Nephron progenitor cell (in vitro differentiated cells): ENCODE measurements around the gene MAGI1.

ENCODE experiments used
- DNase-seq: peaks from one replicate; pipeline ENCODE4 v3.0.0; 2021
- H3K27ac Mint-ChIP-seq: 2 replicates; pipeline ENCODE4 v1.8.0; 2021; ENCODE audit warnings: mild to moderate bottlenecking, moderate library complexity, mixed read lengths
- H3K27me3 Mint-ChIP-seq: 2 replicates; pipeline ENCODE4 v1.8.0; 2021; ENCODE audit warnings: mild to moderate bottlenecking, low read depth, mixed read lengths; ENCODE audit not compliant: poor library complexity
- H3K36me3 Mint-ChIP-seq: 2 replicates; pipeline ENCODE4 v1.8.0; 2021; ENCODE audit warnings: low read depth, mixed read lengths
- H3K4me1 Mint-ChIP-seq: 2 replicates; pipeline ENCODE4 v1.8.0; 2021; ENCODE audit warnings: mixed read lengths
- H3K4me3 Mint-ChIP-seq: 2 replicates; pipeline ENCODE4 v1.8.0; 2021; ENCODE audit warnings: mild to moderate bottlenecking, moderate library complexity, mixed read lengths
- H3K9me3 Mint-ChIP-seq: 2 replicates; pipeline ENCODE4 v1.8.0; 2021; ENCODE audit warnings: mild to moderate bottlenecking, moderate library complexity, mixed read lengths
- TF ChIP-seq, protein P1 (sequence below): fragments of 200-600 bp; sonication (generic); IDR thresholded peaks from 2 replicates; pipeline ENCODE4 v1.5.0; 2021; ENCODE audit warnings: antibody characterized with exemption

Gene MAGI1

GRCh38 chr3:65591313-65591712, 447.4 kb downstream of the MAGI1 start:
- no peaks in the 10 kb centered on the region for H3K36me3 Mint-ChIP-seq

DNA sequence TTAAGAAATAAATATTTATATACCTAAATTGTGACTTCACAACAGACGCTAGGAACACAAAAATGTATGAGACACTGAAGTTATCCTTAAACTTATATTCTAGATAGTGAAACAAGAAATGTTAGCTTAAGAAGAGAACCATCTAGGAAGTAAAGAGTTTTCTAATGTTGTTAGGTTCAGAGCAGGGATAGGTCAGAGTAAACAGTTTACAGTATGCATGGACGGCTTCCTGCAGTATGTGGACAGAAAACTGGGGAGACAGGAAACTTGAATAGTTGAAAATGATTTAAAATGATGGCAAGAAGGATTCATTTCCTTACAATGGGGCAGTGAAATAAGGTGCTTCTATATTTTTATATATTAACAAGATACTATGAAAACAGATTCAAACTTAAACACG, 449.8 kb downstream of the MAGI1 start:
- DNase-seq, result no peak
- no peaks in the 10 kb centered on the region for H3K27me3 Mint-ChIP-seq
- no peaks in the 10 kb centered on the region for H3K9me3 Mint-ChIP-seq
- H3K27ac Mint-ChIP-seq, result no peak overlapping the region
- no peak overlapping the region for H3K4me3 Mint-ChIP-seq
- TF ChIP-seq, protein P1, sequence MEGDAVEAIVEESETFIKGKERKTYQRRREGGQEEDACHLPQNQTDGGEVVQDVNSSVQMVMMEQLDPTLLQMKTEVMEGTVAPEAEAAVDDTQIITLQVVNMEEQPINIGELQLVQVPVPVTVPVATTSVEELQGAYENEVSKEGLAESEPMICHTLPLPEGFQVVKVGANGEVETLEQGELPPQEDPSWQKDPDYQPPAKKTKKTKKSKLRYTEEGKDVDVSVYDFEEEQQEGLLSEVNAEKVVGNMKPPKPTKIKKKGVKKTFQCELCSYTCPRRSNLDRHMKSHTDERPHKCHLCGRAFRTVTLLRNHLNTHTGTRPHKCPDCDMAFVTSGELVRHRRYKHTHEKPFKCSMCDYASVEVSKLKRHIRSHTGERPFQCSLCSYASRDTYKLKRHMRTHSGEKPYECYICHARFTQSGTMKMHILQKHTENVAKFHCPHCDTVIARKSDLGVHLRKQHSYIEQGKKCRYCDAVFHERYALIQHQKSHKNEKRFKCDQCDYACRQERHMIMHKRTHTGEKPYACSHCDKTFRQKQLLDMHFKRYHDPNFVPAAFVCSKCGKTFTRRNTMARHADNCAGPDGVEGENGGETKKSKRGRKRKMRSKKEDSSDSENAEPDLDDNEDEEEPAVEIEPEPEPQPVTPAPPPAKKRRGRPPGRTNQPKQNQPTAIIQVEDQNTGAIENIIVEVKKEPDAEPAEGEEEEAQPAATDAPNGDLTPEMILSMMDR, result no peak
- no peaks in the 10 kb centered on the region for H3K36me3 Mint-ChIP-seq
- peaks cover 74% of the 10 kb centered on the region for H3K4me1 Mint-ChIP-seq

More at GRCh38 chr3:65591313-65591712, 447.4 kb downstream of the MAGI1 start:
- Mint-ChIP-seq H3K4me3 (no peak overlapping the region), H3K9me3 (no peaks in the 10 kb centered on the region), H3K4me1 (peaks cover 80% of the 10 kb centered on the region), H3K27me3 (no peaks in the 10 kb centered on the region), H3K27ac (no peak overlapping the region)
- DNase-seq, result no peak
- TF ChIP-seq, protein P1, result no peak

GRCh38 chr3:65587650-65588439, 450.9 kb downstream of the MAGI1 start:
- TF ChIP-seq, protein P1, result no peak
- no peak overlapping the region for H3K4me3 Mint-ChIP-seq
- H3K27me3 Mint-ChIP-seq, result no peaks in the 10 kb centered on the region
- no peaks in the 10 kb centered on the region for H3K36me3 Mint-ChIP-seq
- no peak for DNase-seq
- peaks cover 75% of the 10 kb centered on the region for H3K4me1 Mint-ChIP-seq
- H3K9me3 Mint-ChIP-seq, result no peaks in the 10 kb centered on the region
- H3K27ac Mint-ChIP-seq, result no peak overlapping the region

DNA sequence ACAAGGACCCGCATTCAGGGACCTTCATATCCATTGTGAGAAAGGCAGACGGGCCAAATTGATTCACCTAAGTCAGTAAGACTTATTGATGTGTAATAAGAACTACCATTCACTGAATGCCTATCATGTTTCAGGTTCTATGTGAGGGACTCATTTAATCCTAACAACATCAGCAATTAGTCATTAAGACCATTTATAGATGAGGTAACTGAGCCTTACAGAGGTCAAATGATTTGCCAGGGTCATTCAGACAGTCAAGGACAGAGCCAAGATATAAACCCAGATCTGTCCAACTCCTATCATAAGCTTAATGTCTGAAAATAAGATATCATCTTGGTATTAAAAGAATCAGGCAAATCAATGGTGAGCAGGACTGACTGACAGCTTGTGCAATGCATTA, 453.8 kb downstream of the MAGI1 start:
- Mint-ChIP-seq H3K4me3 (no peak overlapping the region), H3K27me3 (no peaks in the 10 kb centered on the region), H3K36me3 (peaks cover 5% of the 10 kb centered on the region), H3K27ac (no peak overlapping the region), H3K9me3 (no peaks in the 10 kb centered on the region), H3K4me1 (peaks cover 58% of the 10 kb centered on the region)
- TF ChIP-seq, protein P1, result no peak
- no peak for DNase-seq

- H3K9me3 Mint-ChIP-seq, result no peaks in the 10 kb centered on the region
- no peaks in the 10 kb centered on the region for H3K27me3 Mint-ChIP-seq
- H3K4me3 Mint-ChIP-seq, result no peak overlapping the region
- DNase-seq, result no peak
- peaks cover 49% of the 10 kb centered on the region for H3K4me1 Mint-ChIP-seq
- H3K27ac Mint-ChIP-seq, result no peak overlapping the region
- H3K36me3 Mint-ChIP-seq, result peaks cover 5% of the 10 kb centered on the region
- TF ChIP-seq, protein P1, result no peak
These were observed 454.7 kb downstream of the MAGI1 start for GRCh38 chr3:65584002-65584401.

DNA sequence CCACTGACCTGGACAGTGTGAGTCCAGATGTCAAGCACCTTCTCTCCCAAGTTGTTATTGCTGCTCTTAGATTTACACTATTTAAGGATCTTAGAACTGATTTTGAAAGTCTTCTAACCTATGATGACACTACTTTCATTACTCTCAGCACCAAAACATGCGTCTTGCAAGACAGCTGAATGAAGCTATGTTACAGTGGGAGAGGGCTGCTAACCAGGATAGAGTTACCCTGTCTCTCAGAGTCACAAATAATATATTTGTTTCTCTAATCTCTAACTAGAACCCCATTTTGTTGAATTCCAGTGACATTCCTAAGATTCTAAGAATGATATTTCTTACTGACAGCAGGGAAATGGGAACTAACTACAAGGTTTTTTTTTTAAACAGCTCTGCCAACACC, 455.5 kb downstream of the MAGI1 start:
- no peaks in the 10 kb centered on the region for H3K9me3 Mint-ChIP-seq
- H3K27ac Mint-ChIP-seq, result peak overlapping the region; percentile 41
- peaks cover 5% of the 10 kb centered on the region for H3K36me3 Mint-ChIP-seq
- H3K4me1 Mint-ChIP-seq, result peaks cover 42% of the 10 kb centered on the region
- H3K4me3 Mint-ChIP-seq, result no peak overlapping the region
- no peak for DNase-seq
- TF ChIP-seq, protein P1, result no peak
- no peaks in the 10 kb centered on the region for H3K27me3 Mint-ChIP-seq
